ENCODE data around the gene MYOM1.
A peak's percentile ranks its signal among the peaks of the same experiment; 100 is the strongest.

The MYOM1 gene

GRCh38 chr18:3148930-3149535, 70.7 kb downstream of the MYOM1 start:
- peak; percentile 16 for DNase-seq (ENCODE audit: low read depth)
- TF ChIP-seq CTCF (conservative IDR thresholded peaks at IDR 0.05; ENCODE audit: low read depth, low read length) = no peak
- H3K4me3 ChIP-seq (ENCODE audit: low read depth, low read length) = no peak overlapping the region

GRCh38 chr18:3147935-3148554, 71.7 kb downstream of the MYOM1 start:
- DNase-seq (ENCODE audit: low read depth) = no peak
- H3K4me3 ChIP-seq (ENCODE audit: low read depth, low read length) = no peak overlapping the region
- TF ChIP-seq CTCF (conservative IDR thresholded peaks at IDR 0.05; ENCODE audit: low read depth, low read length) = no peak

GRCh38 chr18:3140986-3141639, 78.7 kb downstream of the MYOM1 start:
- no peak overlapping the region for H3K4me3 ChIP-seq (ENCODE audit: low read depth, low read length)
- TF ChIP-seq CTCF (conservative IDR thresholded peaks at IDR 0.05; ENCODE audit: low read depth, low read length) = no peak
- no peak for DNase-seq (ENCODE audit: low read depth)

- TF ChIP-seq CTCF (conservative IDR thresholded peaks at IDR 0.05; ENCODE audit: low read depth, low read length) = no peak
- no peak overlapping the region for H3K4me3 ChIP-seq (ENCODE audit: low read depth, low read length)
- DNase-seq (ENCODE audit: low read depth) = no peak
Observed at GRCh38 chr18:3140342-3140741, 79.4 kb downstream of the MYOM1 start.

- no peak for DNase-seq (ENCODE audit: low read depth)
- H3K4me3 ChIP-seq (ENCODE audit: low read depth, low read length) = no peak overlapping the region
- TF ChIP-seq CTCF (conservative IDR thresholded peaks at IDR 0.05; ENCODE audit: low read depth, low read length) = no peak
Observed at GRCh38 chr18:3139406-3139805, 80.4 kb downstream of the MYOM1 start.

GRCh38 chr18:3138274-3138975, 81.3 kb downstream of the MYOM1 start:
- TF ChIP-seq CTCF (conservative IDR thresholded peaks at IDR 0.05; ENCODE audit: low read depth, low read length) = no peak
- H3K4me3 ChIP-seq (ENCODE audit: low read depth, low read length) = no peak overlapping the region
- no peak for DNase-seq (ENCODE audit: low read depth)

Measured in choroid plexus epithelial cell (primary cell).